ENCODE measurements around the gene GRAMD1A.

DNA sequence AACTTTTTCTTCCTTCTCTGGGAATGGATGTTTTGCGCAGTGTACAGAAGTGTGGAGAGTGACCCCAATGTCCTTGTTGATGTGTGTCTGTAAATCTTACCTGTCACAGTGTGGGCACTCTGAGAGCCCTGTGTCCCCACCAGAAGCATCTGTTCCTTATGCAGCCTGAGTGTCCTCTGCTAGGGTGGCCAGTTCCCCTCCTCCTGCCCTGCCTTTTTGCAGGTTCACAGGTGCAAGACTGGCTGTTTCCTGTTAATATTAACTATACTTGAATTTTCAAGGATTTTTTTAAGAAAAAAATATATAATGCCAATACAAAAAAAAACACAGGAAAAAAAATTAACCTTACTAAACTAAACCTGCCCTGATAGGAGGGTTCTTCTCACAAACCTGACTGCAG is 12.0 kb upstream of the GRAMD1A start:
- no peak for TF ChIP-seq POLR2A (IDR thresholded peaks at IDR 0.05; ENCODE audit: low read length)
- TF ChIP-seq GATA1 (IDR thresholded peaks at IDR 0.05; ENCODE audit: low read depth, low read length) = no peak
